HEK293 (cell line): ENCODE measurements around the gene LRP5.

ENCODE experiments used
- CTCF ChIA-PET: fragments of 350-600 bp; formaldehyde crosslinking; extraction: SDS; loops from one replicate; lab custom pipeline; 2021; ENCODE audit warnings: antibody characterized with exemption; lab: Yijun Ruan, JAX
- POLR2A ChIA-PET: fragments of 300-600 bp; formaldehyde crosslinking; extraction: SDS; loops from one replicate; lab custom pipeline; 2020; ENCODE audit warnings: antibody characterized with exemption, inconsistent platforms; lab: Yijun Ruan, JAX
- H3K27ac ChIP-seq: fragments of 200-500 bp; sonication (Bioruptor generic); 2 replicates; pipeline ENCODE4 v1.5.1; 2014; ENCODE audit warnings: low read depth, low read length, control low read depth, inconsistent platforms; ENCODE audit errors: extremely low read depth
- H3K36me3 ChIP-seq, 2 experiments: fragments of 200-500 bp in 1 of 2; sonication (Bioruptor generic) in 1 of 2; 1 replicate in 1 of 2; 2 replicates in 1 of 2; pipeline ENCODE4 v1.5.1; 2014 to 2017; ENCODE audit warnings: inconsistent platforms in 2 of 2, low read length in 2 of 2; ENCODE audit not compliant: control insufficient read depth in 2 of 2, insufficient read depth in 1 of 2
- H3K4me1 ChIP-seq: fragments of 200-500 bp; sonication (Bioruptor generic); 2 replicates; pipeline ENCODE4 v1.5.1; 2014; ENCODE audit warnings: mild to moderate bottlenecking, low read length, inconsistent platforms; ENCODE audit not compliant: control insufficient read depth, insufficient read depth
- H3K4me3 ChIP-seq: 2 replicates; pipeline ENCODE4 v1.5.1; 2011; ENCODE audit warnings: low read depth, mild to moderate bottlenecking, control low read depth, low read length, moderate library complexity
- H3K9me3 ChIP-seq: fragments of 200-500 bp; sonication (Bioruptor generic); 2 replicates; pipeline ENCODE4 v1.5.1; 2014; ENCODE audit warnings: low read depth, low read length, inconsistent platforms; ENCODE audit not compliant: control insufficient read depth, insufficient read depth
- BCL11A ChIP-seq: fragments of 450-650 bp; formaldehyde crosslinking; IDR thresholded peaks from 2 replicates; pipeline ENCODE4 v1.5.1; 2016; ENCODE audit warnings: low read depth, missing biosample characterization, missing genetic modification characterization
- PRDM1 ChIP-seq: fragments of 450-650 bp; formaldehyde crosslinking; IDR thresholded peaks from 2 replicates; pipeline ENCODE4; 2016; ENCODE audit warnings: missing biosample characterization, missing genetic modification characterization
- YY2 ChIP-seq: fragments of 450-650 bp; formaldehyde crosslinking; IDR thresholded peaks from 2 replicates; pipeline ENCODE4 v1.5.1; 2016; ENCODE audit warnings: missing biosample characterization, missing genetic modification characterization
- ZBTB17 ChIP-seq: fragments of 450-650 bp; formaldehyde crosslinking; IDR thresholded peaks from 2 replicates; pipeline ENCODE4 v1.5.1; 2016; ENCODE audit warnings: missing biosample characterization, missing genetic modification characterization
- ZBTB21 ChIP-seq: fragments of 450-650 bp; formaldehyde crosslinking; IDR thresholded peaks from 2 replicates; pipeline ENCODE4 v1.5.1; 2017; ENCODE audit warnings: missing biosample characterization, missing genetic modification characterization
- ZFHX2 ChIP-seq: fragments of 450-650 bp; formaldehyde crosslinking; conservative IDR thresholded peaks from 2 replicates; pipeline ENCODE4 v1.5.1; 2016; ENCODE audit warnings: missing biosample characterization, missing genetic modification characterization
- ZFP37 ChIP-seq: fragments of 450-650 bp; formaldehyde crosslinking; IDR thresholded peaks from 2 replicates; pipeline ENCODE4 v1.5.1; 2016; ENCODE audit warnings: missing biosample characterization, missing genetic modification characterization
- ZNF10 ChIP-seq: fragments of 450-650 bp; formaldehyde crosslinking; IDR thresholded peaks from 2 replicates; pipeline ENCODE4 v1.5.1; 2017; ENCODE audit warnings: missing biosample characterization, missing genetic modification characterization
- ZNF132 ChIP-seq: fragments of 450-650 bp; formaldehyde crosslinking; IDR thresholded peaks from 2 replicates; pipeline ENCODE4 v1.5.1; 2017; ENCODE audit warnings: missing biosample characterization, missing genetic modification characterization, borderline replicate concordance
- ZNF133 ChIP-seq: fragments of 450-650 bp; formaldehyde crosslinking; IDR thresholded peaks from 2 replicates; pipeline ENCODE4 v1.5.1; 2016; ENCODE audit warnings: missing biosample characterization, missing genetic modification characterization
- ZNF16 ChIP-seq: fragments of 450-650 bp; formaldehyde crosslinking; IDR thresholded peaks from 2 replicates; pipeline ENCODE4 v1.5.1; 2016; ENCODE audit warnings: low read depth, missing biosample characterization, missing genetic modification characterization
- ZNF223 ChIP-seq: fragments of 450-650 bp; formaldehyde crosslinking; IDR thresholded peaks from 2 replicates; pipeline ENCODE4 v1.5.1; 2016; ENCODE audit warnings: missing biosample characterization, missing genetic modification characterization
- ZNF335 ChIP-seq: fragments of 450-650 bp; formaldehyde crosslinking; conservative IDR thresholded peaks from 2 replicates; pipeline ENCODE4 v1.5.1; 2016; ENCODE audit warnings: missing biosample characterization, missing genetic modification characterization
- ZNF350 ChIP-seq: fragments of 450-650 bp; formaldehyde crosslinking; IDR thresholded peaks from 2 replicates; pipeline ENCODE4 v1.5.0; 2017; ENCODE audit warnings: missing biosample characterization, mild to moderate bottlenecking, missing genetic modification characterization
- ZNF530 ChIP-seq: fragments of 450-650 bp; formaldehyde crosslinking; IDR thresholded peaks from 2 replicates; pipeline ENCODE4 v1.5.1; 2016; ENCODE audit warnings: low read depth, missing biosample characterization, missing genetic modification characterization
- ZNF549 ChIP-seq: fragments of 450-650 bp; IDR thresholded peaks from 2 replicates; pipeline ENCODE4 v1.5.1; 2018; ENCODE audit warnings: missing biosample characterization, missing genetic modification characterization, mild to moderate bottlenecking, inconsistent platforms, moderate library complexity
- ZNF561 ChIP-seq: fragments of 450-650 bp; IDR thresholded peaks from 2 replicates; pipeline ENCODE4 v1.5.1; 2018; ENCODE audit warnings: missing biosample characterization, missing genetic modification characterization, borderline replicate concordance
- ZNF571 ChIP-seq: fragments of 450-650 bp; formaldehyde crosslinking; IDR thresholded peaks from 2 replicates; pipeline ENCODE4 v1.5.0; 2017; ENCODE audit warnings: missing biosample characterization, missing genetic modification characterization
- ZNF626 ChIP-seq: fragments of 450-650 bp; sonication (Bioruptor Pico); formaldehyde crosslinking; IDR thresholded peaks from 2 replicates; pipeline ENCODE4 v1.5.1; 2018; ENCODE audit warnings: missing biosample characterization, missing genetic modification characterization, inconsistent platforms
- ZNF654 ChIP-seq: fragments of 450-650 bp; formaldehyde crosslinking; IDR thresholded peaks from 2 replicates; pipeline ENCODE4 v1.5.1; 2016; ENCODE audit warnings: low read depth, missing biosample characterization, missing genetic modification characterization
- ZNF670 ChIP-seq: fragments of 450-650 bp; formaldehyde crosslinking; IDR thresholded peaks from 2 replicates; pipeline ENCODE4 v1.5.1; 2016; ENCODE audit warnings: missing biosample characterization, missing genetic modification characterization, low read depth
- ZNF701 ChIP-seq: fragments of 450-650 bp; formaldehyde crosslinking; IDR thresholded peaks from 2 replicates; pipeline ENCODE4 v1.5.1; 2016; ENCODE audit warnings: missing biosample characterization, missing genetic modification characterization
- ZSCAN16 ChIP-seq: fragments of 450-650 bp; formaldehyde crosslinking; IDR thresholded peaks from 2 replicates; pipeline ENCODE4 v1.5.1; 2016; ENCODE audit warnings: missing biosample characterization, missing genetic modification characterization

LRP5 gene

DNA sequence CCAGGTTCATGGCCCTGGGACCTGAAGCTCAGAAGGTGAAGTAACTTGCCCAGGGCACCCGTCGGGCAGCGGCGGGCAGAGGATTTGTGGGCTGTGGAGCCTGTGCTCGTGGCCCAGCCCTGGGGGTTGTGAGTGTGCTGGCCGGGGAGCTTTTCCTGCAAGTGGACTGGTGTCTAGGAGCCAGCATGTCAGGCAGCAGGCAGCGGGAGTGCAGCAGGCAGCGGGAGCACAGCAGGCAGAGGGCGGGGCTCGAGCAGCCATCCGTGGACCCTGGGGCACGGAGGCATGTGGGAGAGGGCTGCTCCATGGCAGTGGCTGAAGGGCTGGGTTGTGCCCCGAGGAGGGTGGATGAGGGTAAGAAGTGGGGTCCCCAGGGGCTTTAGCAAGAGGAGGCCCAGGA, 75.4 kb downstream of the LRP5 start:
- Histone ChIP-seq H3K36me3 (peaks cover 0 to 62% of the 10 kb centered on the region in 2 experiments; a peak in 2 of 3 replicates), H3K27ac (no peak overlapping the region), H3K4me3 (no peak overlapping the region), H3K9me3 (no peaks in the 10 kb centered on the region), H3K4me1 (no peaks in the 10 kb centered on the region)
- POLR2A ChIA-PET, result interaction anchor here (0.5 kb wide), 1 partner anchor 9 kb away, joined by 3 read pairs; no protein-coding TSS in a partner anchor
- TF ChIP-seq ZNF132, result no peak
- no peak for TF ChIP-seq ZNF571 (tag by site-specific recombination)
- no peak for TF ChIP-seq ZNF549
- no peak for TF ChIP-seq ZNF133
- TF ChIP-seq ZBTB21, result no peak
- no peak for TF ChIP-seq ZNF670 (tag by site-specific recombination)
- no peak for TF ChIP-seq ZNF626
- TF ChIP-seq YY2 (tag by site-specific recombination), result no peak
- no peak for TF ChIP-seq PRDM1 (tag by site-specific recombination)
- TF ChIP-seq ZNF561, result no peak
- no peak for TF ChIP-seq ZNF335 (tag by site-specific recombination)
- no peak for TF ChIP-seq ZNF701 (tag by site-specific recombination)
- no peak for TF ChIP-seq ZNF223 (tag by site-specific recombination)
- CTCF ChIA-PET, result interaction anchor here (0.6 to 1.3 kb wide), 4 partner anchors 80 to 141 kb away, joined by 3 to 4 read pairs (median 4); no protein-coding TSS in a partner anchor

DNA sequence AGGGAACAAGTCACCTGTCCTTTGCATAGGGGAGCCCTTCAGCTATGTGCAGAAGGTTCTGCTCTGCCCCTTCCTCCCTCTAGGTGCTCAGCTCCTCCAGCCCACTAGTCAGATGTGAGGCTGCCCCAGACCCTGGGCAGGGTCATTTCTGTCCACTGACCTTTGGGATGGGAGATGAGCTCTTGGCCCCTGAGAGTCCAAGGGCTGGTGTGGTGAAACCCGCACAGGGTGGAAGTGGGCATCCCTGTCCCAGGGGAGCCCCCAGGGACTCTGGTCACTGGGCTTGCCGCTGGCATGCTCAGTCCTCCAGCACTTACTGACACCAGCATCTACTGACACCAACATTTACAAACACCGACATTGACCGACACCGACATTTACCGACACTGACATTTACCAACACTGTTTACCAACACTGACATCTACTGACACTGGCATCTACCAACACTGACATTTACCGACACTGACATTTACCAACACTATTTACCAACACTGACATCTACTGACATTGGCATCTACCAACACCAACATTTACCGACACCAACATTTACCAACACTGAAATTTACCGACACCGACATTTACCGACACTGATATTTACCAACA, 76.3 kb downstream of the LRP5 start:
- CTCF ChIA-PET, result interaction anchor here (0.7 to 1.3 kb wide), 3 partner anchors 123 to 142 kb away, joined by 3 to 4 read pairs (median 3); no protein-coding TSS in a partner anchor
- Histone ChIP-seq H3K4me1 (no peaks in the 10 kb centered on the region), H3K9me3 (no peaks in the 10 kb centered on the region), H3K36me3 (peaks cover 0 to 62% of the 10 kb centered on the region in 2 experiments; a peak in 2 of 3 replicates), H3K27ac (no peak overlapping the region), H3K4me3 (no peak overlapping the region)
- TF ChIP-seq ZNF350 (tag by site-specific recombination), result no peak
- TF ChIP-seq ZSCAN16, result no peak
- no peak for TF ChIP-seq ZBTB17 (tag by site-specific recombination)
- no peak for TF ChIP-seq ZNF530 (tag by site-specific recombination)
- no peak for TF ChIP-seq ZNF654
- no peak for TF ChIP-seq BCL11A
- no peak for TF ChIP-seq ZFHX2 (tag by site-specific recombination)
- no peak for TF ChIP-seq ZNF16 (tag by site-specific recombination)
- TF ChIP-seq ZFP37 (tag by site-specific recombination), result no peak
- TF ChIP-seq ZNF132, result no peak
- POLR2A ChIA-PET, result no interaction called here

DNA sequence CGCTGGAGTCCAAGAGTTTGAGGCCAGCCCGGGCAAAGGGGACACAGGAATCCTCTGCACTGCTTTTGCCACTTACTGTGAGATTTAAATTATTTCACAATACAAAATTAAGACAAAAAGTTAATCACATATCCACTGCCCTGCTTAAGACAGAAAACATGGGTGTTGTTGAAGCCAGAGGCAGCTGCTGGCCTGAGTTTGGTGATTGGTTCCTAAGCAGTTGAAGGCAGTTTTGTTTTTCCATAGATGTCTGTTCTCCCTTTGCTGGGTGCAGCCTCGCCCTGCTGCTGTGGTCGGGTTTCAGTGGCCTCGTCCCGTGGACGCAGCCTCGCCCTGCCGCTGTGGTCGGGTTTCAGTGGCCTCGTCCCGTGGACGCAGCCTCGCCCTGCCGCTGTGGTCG, 77.9 kb downstream of the LRP5 start:
- CTCF ChIA-PET, result no interaction called here
- H3K36me3 ChIP-seq, result peaks cover 0 to 62% of the 10 kb centered on the region in 2 experiments; a peak in 2 of 3 replicates
- H3K4me3 ChIP-seq, result no peak overlapping the region
- H3K4me1 ChIP-seq, result no peaks in the 10 kb centered on the region
- H3K27ac ChIP-seq, result no peak overlapping the region
- peak; percentile 75; the same call in 1 of the 2 replicates for TF ChIP-seq ZNF10
- TF ChIP-seq ZFHX2 (tag by site-specific recombination), result no peak
- TF ChIP-seq, all 188 proteins: peak for 1
- no peaks in the 10 kb centered on the region for H3K9me3 ChIP-seq
- POLR2A ChIA-PET, result no interaction called here
